ENCODE data around the gene FMNL3.

- TF ChIP-seq POLR2AphosphoS5 (IDR thresholded peaks at IDR 0.05; ENCODE audit: low read depth, low read length) (peak; percentile 37; the same call in 1 of the 2 replicates), POLR2A (IDR thresholded peaks at IDR 0.05; ENCODE audit: low read depth, low read length) (peak; percentile 55; the same call in 1 of the 2 replicates)
These were observed at the start of gene FMNL3 for GRCh38 chr12:49707128-49707811.

Measured in GM12892 (cell line).